ENCODE measurements around the gene ASAH2. TPM values are rescaled to one million over a fixed set of nuclear protein-coding genes. Genes with fewer than 3 reads are reported as not detected.
A peak's percentile ranks its signal among the peaks of the same experiment; 100 is the strongest.

ASAH2 gene
- total RNA-seq, 1 experiment from 2014 or later, result 4.6 TPM

DNA sequence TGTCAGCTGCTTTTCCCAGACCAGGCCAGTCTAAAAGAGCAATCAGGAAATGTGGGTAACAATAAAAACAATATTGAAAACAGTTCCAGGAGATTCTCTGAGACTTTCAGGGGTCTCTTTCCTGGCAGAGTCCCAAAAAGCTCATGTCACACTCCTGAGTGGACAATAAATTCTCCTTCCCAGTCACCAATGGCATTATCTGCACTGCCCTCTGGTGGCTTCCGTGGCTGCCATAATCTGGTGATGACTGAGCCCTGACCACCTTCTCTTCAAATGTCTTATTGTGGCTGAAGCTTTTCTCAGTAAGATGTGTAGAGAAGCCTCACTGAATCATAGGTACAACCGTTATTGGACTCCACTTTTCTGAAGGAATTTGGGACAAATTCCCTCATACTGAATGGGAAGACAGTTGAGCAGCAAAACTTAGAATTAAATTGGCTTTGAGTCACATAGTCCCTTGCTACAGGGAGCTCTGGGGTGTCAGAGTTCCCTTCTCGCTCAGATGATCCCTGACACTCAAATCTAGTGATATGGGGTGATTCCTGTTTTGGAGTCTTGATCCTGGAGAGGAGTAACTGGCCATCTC is 24.4 kb upstream of the ASAH2 start:
- WGBS (ENCODE audit: extremely low coverage, insufficient read length, low lambda C conversion rate), result no CpG with 5 or more reads among the region's 3 CpGs
- Histone ChIP-seq H4K20me1 (ENCODE audit: control insufficient read depth, insufficient read depth, insufficient read length) (no peaks in the 10 kb centered on the region), H3K4ac (ENCODE audit: low read depth, low read length) (no peak overlapping the region), H2BK15ac (ENCODE audit: low read depth, low read length) (no peak overlapping the region), H2AK5ac (ENCODE audit: insufficient read length, low read length) (no peak overlapping the region), H4K5ac (ENCODE audit: insufficient read length, low read depth, low read length) (no peak overlapping the region), H3K9ac (ENCODE audit: extremely low read depth, insufficient read length, low read length) (no peak overlapping the region), H3K27me3 (ENCODE audit: insufficient read depth, low read length) (no peaks in the 10 kb centered on the region; the same call in 1 of the 2 replicates), H2BK20ac (ENCODE audit: low read depth, low read length, poor library complexity, severe bottlenecking) (no peak overlapping the region), H3K56ac (ENCODE audit: insufficient read length, low read depth, low read length) (no peak overlapping the region), H3K18ac (ENCODE audit: insufficient read length, low read depth, low read length) (no peak overlapping the region), H3K79me2 (ENCODE audit: insufficient read depth, low read length) (no peaks in the 10 kb centered on the region), H3K14ac (ENCODE audit: insufficient read depth, low read length) (no peak overlapping the region), H2AFZ (ENCODE audit: low read length) (no peak overlapping the region), H4K8ac (replicated peaks; ENCODE audit: insufficient read length, low read depth, low read length) (no peak overlapping the region), H3K4me2 (ENCODE audit: insufficient read depth, insufficient read length, low read length) (no peak overlapping the region), H3K4me1 (ENCODE audit: insufficient read depth, low read length) (no peaks in the 10 kb centered on the region), H2BK12ac (ENCODE audit: insufficient read length, low read depth, low read length) (no peak overlapping the region), H3K9me3 (ENCODE audit: control insufficient read depth, low read depth, low read length) (no peaks in the 10 kb centered on the region), H3K79me1 (ENCODE audit: insufficient read depth, low read depth, low read length, poor library complexity, severe bottlenecking) (no peaks in the 10 kb centered on the region), H3T11ph (ENCODE audit: low read length) (no peak overlapping the region), H3K23ac (ENCODE audit: insufficient read length, low read depth, low read length) (no peak overlapping the region), H4K91ac (ENCODE audit: insufficient read length, low read depth, low read length) (no peak overlapping the region), H2BK5ac (ENCODE audit: insufficient read length, low read length) (no peak overlapping the region), H2BK120ac (ENCODE audit: low read depth, low read length, poor library complexity, severe bottlenecking) (no peak overlapping the region), H3K27ac (ENCODE audit: insufficient read length, low read depth, low read length) (no peak overlapping the region), H3K23me2 (ENCODE audit: insufficient read length, low read depth, low read length, poor library complexity, severe bottlenecking) (no peaks in the 10 kb centered on the region)
- H3K36me3 Mint-ChIP-seq (ENCODE audit: insufficient read depth in 1 of 3, low read depth in 3 of 3), result no peaks in the 10 kb centered on the region
- no peak overlapping the region for H3K4me3 Mint-ChIP-seq
- H3K27me3 Mint-ChIP-seq (ENCODE audit: low read depth), result peaks cover 10% of the 10 kb centered on the region
- DNase-seq, result peak; percentile 60
- TF ChIP-seq, protein P1, sequence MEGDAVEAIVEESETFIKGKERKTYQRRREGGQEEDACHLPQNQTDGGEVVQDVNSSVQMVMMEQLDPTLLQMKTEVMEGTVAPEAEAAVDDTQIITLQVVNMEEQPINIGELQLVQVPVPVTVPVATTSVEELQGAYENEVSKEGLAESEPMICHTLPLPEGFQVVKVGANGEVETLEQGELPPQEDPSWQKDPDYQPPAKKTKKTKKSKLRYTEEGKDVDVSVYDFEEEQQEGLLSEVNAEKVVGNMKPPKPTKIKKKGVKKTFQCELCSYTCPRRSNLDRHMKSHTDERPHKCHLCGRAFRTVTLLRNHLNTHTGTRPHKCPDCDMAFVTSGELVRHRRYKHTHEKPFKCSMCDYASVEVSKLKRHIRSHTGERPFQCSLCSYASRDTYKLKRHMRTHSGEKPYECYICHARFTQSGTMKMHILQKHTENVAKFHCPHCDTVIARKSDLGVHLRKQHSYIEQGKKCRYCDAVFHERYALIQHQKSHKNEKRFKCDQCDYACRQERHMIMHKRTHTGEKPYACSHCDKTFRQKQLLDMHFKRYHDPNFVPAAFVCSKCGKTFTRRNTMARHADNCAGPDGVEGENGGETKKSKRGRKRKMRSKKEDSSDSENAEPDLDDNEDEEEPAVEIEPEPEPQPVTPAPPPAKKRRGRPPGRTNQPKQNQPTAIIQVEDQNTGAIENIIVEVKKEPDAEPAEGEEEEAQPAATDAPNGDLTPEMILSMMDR (conservative IDR thresholded peaks at IDR 0.05), result peak; percentile 75
- peaks cover 7% of the 10 kb centered on the region in 2 experiments for H3K4me1 Mint-ChIP-seq
- H3K27ac Mint-ChIP-seq, result no peak overlapping the region
- H3K9me3 Mint-ChIP-seq, result no peaks in the 10 kb centered on the region
